A549 treated with RU486 at 1 μM for 4 hours (cell line): ENCODE data around the gene ZNF394. TPM values are rescaled to one million over a fixed set of nuclear protein-coding genes. Genes with fewer than 3 reads are reported as not detected.

Source experiments
- total RNA-seq: library from RNA; stranded (reverse); fragments of 200-300 nt; extraction: Qiagen RNA extraction; gene quantifications from 5 replicates; pipeline ENCODE4 v1.2.3, GENCODE V29; 2022; ENCODE audit warnings: low read depth

ZNF394 gene
- 17.6 to 20.7 TPM (median 18.7 TPM) in 5 replicates for total RNA-seq

GRCh38 chr7:99499721-99500636 is at the start of gene ZNF394:
Gene ZNF394 (minus strand): TSS chr7:99500281. CDS start chr7:99500093, 188 bp downstream.

DNA sequence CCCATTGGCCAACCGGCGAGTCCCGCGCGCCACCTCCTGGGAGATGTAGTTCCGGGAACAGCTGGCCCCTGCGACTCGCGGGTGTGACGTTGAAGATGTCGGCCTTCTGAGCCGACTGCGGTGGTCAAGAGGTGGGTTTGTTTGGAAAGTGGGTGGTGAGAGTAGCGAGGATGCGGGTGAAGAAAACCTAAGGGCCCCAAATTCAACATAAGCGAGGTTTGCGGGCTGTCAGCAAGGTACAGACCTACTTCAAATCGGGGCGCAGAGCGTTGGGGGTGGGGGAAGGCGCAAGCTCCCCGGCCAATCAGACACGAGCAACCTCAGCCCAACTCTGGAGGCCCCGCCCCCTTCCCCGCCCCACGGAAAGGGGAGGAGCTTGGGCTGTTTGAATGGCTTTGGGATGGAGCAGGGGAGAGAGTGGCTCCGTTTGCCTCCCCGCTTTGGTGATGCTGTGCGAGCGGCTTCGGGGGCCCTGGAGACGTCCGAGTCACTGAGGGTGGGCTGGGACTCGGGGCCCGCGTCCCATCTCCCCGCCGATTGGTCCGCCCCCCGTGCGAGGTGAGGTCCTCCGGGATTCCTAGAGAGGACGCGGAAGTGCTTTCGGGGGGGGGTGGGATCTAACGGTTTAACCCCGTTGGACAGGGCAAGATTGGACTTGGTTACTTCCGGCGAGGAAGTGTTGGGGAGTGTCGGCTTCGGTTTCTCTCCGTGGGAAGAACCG is 4.7 kb upstream of the ZNF394 start, which contains the start of gene ZKSCAN5:
TSS of gene ZKSCAN5 (plus strand) at position 60 of the 721 bp plus-strand sequence. CDS start 1,383 bp downstream, outside the sequence.

DNA sequence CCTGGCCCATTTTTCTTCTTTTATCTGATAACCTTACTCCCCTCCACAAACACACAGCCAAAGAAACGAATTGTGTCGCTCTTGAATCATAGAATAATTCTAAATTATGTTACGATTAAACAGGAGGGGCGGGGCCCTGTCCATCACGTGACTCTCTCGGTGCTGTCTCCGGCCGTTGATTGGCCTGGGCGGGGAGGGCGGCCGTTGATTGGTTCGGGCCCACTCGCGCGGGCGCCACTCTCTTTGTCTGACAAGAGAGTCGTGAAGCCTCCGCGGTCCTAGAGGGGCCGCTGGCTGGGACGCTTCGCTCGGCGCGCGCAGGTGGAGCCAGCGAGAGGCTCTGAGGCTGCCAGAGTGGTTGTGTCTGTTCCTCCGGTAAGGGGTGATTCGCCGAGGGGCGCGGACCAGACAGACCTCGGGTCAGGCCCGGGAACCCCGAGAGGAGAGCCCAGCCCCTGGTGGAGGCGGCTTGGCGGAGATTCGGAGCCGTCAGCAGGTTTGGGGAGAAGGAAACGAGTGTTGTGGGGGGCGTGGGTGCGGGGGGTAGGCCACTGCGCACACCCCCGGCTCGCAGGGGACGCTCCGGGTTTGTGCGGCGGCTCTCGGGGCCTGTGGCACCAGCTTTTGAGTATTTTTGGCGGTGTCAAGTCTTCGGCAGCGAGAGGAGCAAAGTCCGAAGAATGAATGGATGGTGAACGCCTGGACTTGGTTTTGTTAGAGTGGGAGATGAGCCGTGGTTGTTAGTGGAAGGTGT is 27.3 kb downstream of the ZNF394 start, which contains the start of gene ZNF789:
TSS of gene ZNF789 (plus strand) at position 330 of the 754 bp plus-strand sequence. CDS start 3,567 bp downstream, outside the sequence.

Other genes with a start within 250 kb of the ZNF394 start
- 0.51 to 0.77 TPM (median 0.66 TPM) in 5 replicates for gene MYH16, start 227.4 kb downstream of the ZNF394 start, total RNA-seq
- 126 to 146 TPM (median 136 TPM) in 5 replicates for gene ARPC1A, start 174.4 kb downstream of the ZNF394 start, total RNA-seq
- 283 to 301 TPM (median 298 TPM) in 5 replicates for gene ARPC1B, start 125.6 kb downstream of the ZNF394 start, total RNA-seq
- gene PDAP1, start 91.7 kb downstream of the ZNF394 start, total RNA-seq: 172 to 211 TPM (median 188 TPM) in 5 replicates
- gene BUD31, start 91.3 kb downstream of the ZNF394 start, total RNA-seq: 142 to 167 TPM (median 148 TPM) in 5 replicates
- 4.9 to 7.8 TPM (median 6.6 TPM) in 5 replicates for gene PTCD1, start 61.5 kb downstream of the ZNF394 start, total RNA-seq
- gene CPSF4, start 61.3 kb downstream of the ZNF394 start, total RNA-seq: 34.5 to 45.3 TPM (median 44.5 TPM) in 5 replicates
- 865 to 1,452 TPM (median 971 TPM) in 5 replicates for gene ATP5MF, start 34.1 kb downstream of the ZNF394 start, total RNA-seq
- 7.6 to 9.7 TPM (median 8.4 TPM) in 5 replicates for gene ZNF789, start 27.4 kb downstream of the ZNF394 start, total RNA-seq
- 9.0 to 10.8 TPM (median 9.3 TPM) in 5 replicates for gene ZKSCAN5, start 4.4 kb upstream of the ZNF394 start, total RNA-seq
- 4.2 to 8.0 TPM (median 6.6 TPM) in 5 replicates for gene FAM200A, start 51.8 kb upstream of the ZNF394 start, total RNA-seq
- gene ZNF655, start 58.4 kb upstream of the ZNF394 start, total RNA-seq: 47.4 to 59.2 TPM (median 58.5 TPM) in 5 replicates
- gene TMEM225B, start 98.0 kb upstream of the ZNF394 start, total RNA-seq: 0.59 to 0.94 TPM (median 0.87 TPM) in 5 replicates
- 8.2 to 9.1 TPM (median 8.5 TPM) in 5 replicates for gene ZSCAN25, start 116.7 kb upstream of the ZNF394 start, total RNA-seq
- 1.1 to 1.6 TPM (median 1.5 TPM) in 5 replicates for gene CYP3A5, start 179.7 kb upstream of the ZNF394 start, total RNA-seq
- not detected in 5 replicates for gene CYP3A7, start 234.9 kb upstream of the ZNF394 start, total RNA-seq